ENCODE measurements around the gene FHOD3. TPM values are rescaled to one million over a fixed set of nuclear protein-coding genes. Genes with fewer than 3 reads are reported as not detected.

Gene FHOD3
- total RNA-seq, 1 donor, result 13.0 TPM

DNA sequence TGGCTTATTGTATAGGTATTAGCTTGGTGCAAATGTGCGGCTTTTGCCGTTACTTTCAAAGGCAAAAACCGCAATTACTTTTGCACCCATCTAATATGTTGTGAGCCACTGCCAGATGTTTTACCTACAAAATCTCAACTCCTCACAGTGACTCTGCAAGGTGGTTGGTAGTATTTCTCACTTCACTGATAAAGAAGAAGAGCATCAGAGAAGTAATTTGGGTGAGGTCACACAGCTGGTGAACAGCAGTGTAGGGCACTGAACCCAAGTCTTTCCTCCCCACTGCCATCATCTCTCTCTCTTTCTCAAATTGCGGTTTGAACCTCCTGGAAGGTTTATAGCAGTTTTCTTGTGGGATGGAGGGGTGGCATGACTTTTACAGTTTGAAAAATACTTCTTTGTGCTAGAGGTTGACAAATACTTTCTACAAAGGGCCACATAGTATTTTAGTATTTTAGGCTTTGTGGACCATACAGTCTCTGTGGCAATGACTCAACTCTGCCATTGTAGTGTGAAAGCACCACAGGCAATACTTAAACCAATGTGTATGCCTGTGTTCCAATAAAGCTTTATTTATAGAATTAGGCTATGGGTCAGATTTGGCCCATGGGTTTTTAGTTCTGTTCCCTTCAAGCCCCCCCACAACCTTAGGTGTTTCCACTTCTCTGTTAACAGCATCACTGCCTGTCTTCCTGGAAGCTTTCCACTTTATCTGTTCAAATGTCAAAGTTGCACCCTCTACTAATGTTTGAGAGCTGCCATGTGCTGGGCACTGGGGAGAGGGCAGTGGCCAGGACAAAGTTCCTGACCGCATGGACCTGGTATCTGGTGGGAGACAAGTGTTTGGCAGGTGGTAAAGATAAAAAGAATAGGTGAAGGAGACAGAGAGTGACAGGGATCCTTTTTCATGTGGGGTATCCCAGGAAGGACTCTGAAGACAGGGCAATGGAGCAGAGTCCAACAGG is 30.1 kb downstream of the FHOD3 start:
- H3K4me2 ChIP-seq (ENCODE audit: insufficient read depth, low read length), result no peak overlapping the region
- no peak for TF ChIP-seq CTCF (IDR thresholded peaks at IDR 0.05; ENCODE audit: extremely low read depth, low read depth, low read length)
- no peak overlapping the region for H2AFZ ChIP-seq (ENCODE audit: low read length)
- H3K79me2 ChIP-seq (ENCODE audit: insufficient read depth, low read length), result peaks cover 12% of the 10 kb centered on the region
- no peaks in the 10 kb centered on the region for H3K9me3 ChIP-seq (ENCODE audit: low read depth, low read length)
- H3K27me3 ChIP-seq (ENCODE audit: insufficient read depth, low read length), result no peaks in the 10 kb centered on the region
- no peaks in the 10 kb centered on the region for H3K36me3 ChIP-seq (ENCODE audit: insufficient read depth, low read length)
- H3K4me3 ChIP-seq (ENCODE audit: insufficient read depth, low read length), result no peak overlapping the region
- DNase-seq (ENCODE audit: insufficient read length, low spot score, missing footprints), result no peak
- no peak overlapping the region for H3K27ac ChIP-seq (ENCODE audit: low read depth, low read length)
- H4K20me1 ChIP-seq (ENCODE audit: insufficient read depth, low read length), result peaks cover 4% of the 10 kb centered on the region
- peaks cover 28% of the 10 kb centered on the region for H3K4me1 ChIP-seq (ENCODE audit: insufficient read depth, low read length)

- H4K20me1 ChIP-seq (ENCODE audit: insufficient read depth, low read length), result peaks cover 4% of the 10 kb centered on the region
- TF ChIP-seq CTCF (IDR thresholded peaks at IDR 0.05; ENCODE audit: extremely low read depth, low read depth, low read length), result no peak
- H3K79me2 ChIP-seq (ENCODE audit: insufficient read depth, low read length), result peaks cover 12% of the 10 kb centered on the region
- H3K9me3 ChIP-seq (ENCODE audit: low read depth, low read length), result no peaks in the 10 kb centered on the region
- H3K4me2 ChIP-seq (ENCODE audit: insufficient read depth, low read length), result no peak overlapping the region
- no peak overlapping the region for H3K4me3 ChIP-seq (ENCODE audit: insufficient read depth, low read length)
- no peak overlapping the region for H3K27ac ChIP-seq (ENCODE audit: low read depth, low read length)
- no peaks in the 10 kb centered on the region for H3K36me3 ChIP-seq (ENCODE audit: insufficient read depth, low read length)
- H2AFZ ChIP-seq (ENCODE audit: low read length), result no peak overlapping the region
- DNase-seq (ENCODE audit: insufficient read length, low spot score, missing footprints), result no peak
- H3K27me3 ChIP-seq (ENCODE audit: insufficient read depth, low read length), result no peaks in the 10 kb centered on the region
- peaks cover 28% of the 10 kb centered on the region for H3K4me1 ChIP-seq (ENCODE audit: insufficient read depth, low read length)
These were observed 30.9 kb downstream of the FHOD3 start for GRCh38 chr18:36328385-36328858.

- no peak overlapping the region for H3K4me2 ChIP-seq (ENCODE audit: insufficient read depth, low read length)
- no peak overlapping the region for H3K4me3 ChIP-seq (ENCODE audit: insufficient read depth, low read length)
- peaks cover 26% of the 10 kb centered on the region for H3K4me1 ChIP-seq (ENCODE audit: insufficient read depth, low read length)
- no peaks in the 10 kb centered on the region for H3K27me3 ChIP-seq (ENCODE audit: insufficient read depth, low read length)
- no peaks in the 10 kb centered on the region for H3K36me3 ChIP-seq (ENCODE audit: insufficient read depth, low read length)
- no peak overlapping the region for H3K27ac ChIP-seq (ENCODE audit: low read depth, low read length)
- peaks cover 10% of the 10 kb centered on the region for H3K79me2 ChIP-seq (ENCODE audit: insufficient read depth, low read length)
- H2AFZ ChIP-seq (ENCODE audit: low read length), result no peak overlapping the region
- no peak for TF ChIP-seq CTCF (IDR thresholded peaks at IDR 0.05; ENCODE audit: extremely low read depth, low read depth, low read length)
- peaks cover 4% of the 10 kb centered on the region for H4K20me1 ChIP-seq (ENCODE audit: insufficient read depth, low read length)
- no peaks in the 10 kb centered on the region for H3K9me3 ChIP-seq (ENCODE audit: low read depth, low read length)
- DNase-seq (ENCODE audit: insufficient read length, low spot score, missing footprints), result no peak
These were observed 31.4 kb downstream of the FHOD3 start for GRCh38 chr18:36328916-36329315.
